GM21528 (cell line): ENCODE measurements around the gene ANXA11.

Experiments used
- ATAC-seq: cut with Tn5 transposase; IDR thresholded peaks from one replicate; pipeline ENCODE4 v1.9.1; 2021; ENCODE audit warnings: mild to moderate bottlenecking, moderate library complexity; ENCODE audit not compliant: unreplicated experiment, low FRiP score

Gene ANXA11

GRCh38 chr10:80122110-80122710 is 83.1 kb downstream of the ANXA11 start:
- no peak for ATAC-seq

GRCh38 chr10:80118669-80119068 is 86.7 kb downstream of the ANXA11 start:
- ATAC-seq = no peak

GRCh38 chr10:80110986-80111385 is 94.4 kb downstream of the ANXA11 start:
- ATAC-seq = no peak

DNA sequence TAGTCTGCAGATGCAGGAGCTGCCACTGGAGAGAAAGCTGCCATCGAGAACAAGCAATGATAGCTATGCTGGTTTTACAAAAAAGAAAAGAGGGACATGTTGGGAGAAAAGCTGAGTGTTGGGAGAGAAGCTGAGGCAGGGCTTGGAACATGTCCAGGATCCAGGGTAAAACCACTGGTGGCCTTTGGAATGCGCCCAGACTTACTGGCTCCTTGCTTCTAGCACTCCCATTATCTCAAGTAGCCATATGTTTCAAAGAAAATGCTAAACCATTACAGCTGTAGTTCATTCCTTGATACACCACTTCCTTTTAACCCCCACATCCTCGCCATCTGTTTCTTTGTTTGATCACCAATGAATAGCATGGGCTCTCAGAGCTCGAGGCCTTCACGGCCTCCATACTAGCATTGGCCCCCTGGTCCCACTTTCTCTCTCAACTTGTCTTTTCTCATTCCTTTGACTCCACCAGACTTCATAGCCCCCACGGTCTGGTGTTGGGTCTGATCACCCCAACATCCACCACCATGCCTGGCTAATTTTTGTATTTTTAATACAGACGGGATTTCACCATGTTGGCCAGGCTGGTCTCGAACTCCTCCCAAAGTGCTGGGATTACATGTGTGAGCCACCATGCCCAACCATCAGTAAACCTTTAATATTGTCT is 96.6 kb downstream of the ANXA11 start:
- ATAC-seq = no peak

DNA sequence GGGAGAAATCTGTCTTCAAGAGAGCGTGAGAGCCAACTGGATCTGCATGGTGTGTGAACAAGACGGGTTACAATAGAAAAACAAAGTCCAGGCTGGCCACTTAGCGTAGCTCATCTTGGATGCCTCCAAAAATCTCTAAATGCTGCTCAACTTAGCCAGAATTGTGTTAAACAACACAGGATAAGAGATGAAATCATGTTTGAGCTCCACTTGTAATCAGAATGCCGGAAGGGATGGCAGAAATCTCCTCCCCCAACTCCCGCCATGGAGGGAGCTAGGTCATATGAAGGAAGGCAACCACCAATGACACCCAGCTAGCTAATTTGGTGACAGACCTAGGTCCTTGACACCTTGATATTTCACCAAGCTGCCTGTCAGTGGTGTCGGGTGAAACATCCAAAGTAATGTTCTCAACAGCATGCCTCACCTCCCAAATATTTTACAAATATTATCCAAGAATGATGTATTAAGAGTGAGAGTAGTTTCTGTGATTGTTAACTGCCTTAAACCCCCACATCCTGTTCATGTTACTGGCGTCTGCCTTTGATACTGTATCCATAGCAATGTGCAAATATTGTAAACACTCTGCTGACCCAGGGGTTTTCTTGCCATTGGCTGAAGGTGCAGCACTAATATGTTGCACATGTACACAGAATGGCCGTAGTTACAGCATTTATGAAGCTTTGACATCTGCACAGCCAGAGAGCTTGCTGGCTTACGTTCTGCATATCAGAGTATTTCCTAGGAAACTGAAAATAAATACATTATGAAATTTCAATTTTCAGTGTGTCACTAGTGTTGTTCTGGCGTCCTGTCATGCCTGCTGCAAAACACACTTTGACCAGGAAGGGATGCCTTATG is 101.0 kb downstream of the ANXA11 start:
- ATAC-seq = no peak
